Stimulated activated naive CD8-positive, alpha-beta T cell treated with anti-CD3 and anti-CD28 coated beads, Interleukin-15, Interleukin-2, amounts not matched to agents 100 ng/mL and 50 ng/mL, for 24 hours (primary cell): ENCODE results near the gene ALDH3B1.

ENCODE experiments used
- H3K27ac Mint-ChIP-seq: one replicate; pipeline ENCODE4 v1.8.0; 2021; ENCODE audit warnings: mild to moderate bottlenecking, mixed read lengths
- H3K27me3 Mint-ChIP-seq: one replicate; pipeline ENCODE4 v1.8.0; 2021; ENCODE audit warnings: mixed read lengths
- H3K36me3 Mint-ChIP-seq: one replicate; pipeline ENCODE4 v1.8.0; 2021; ENCODE audit warnings: low read depth, mixed read lengths
- H3K4me1 Mint-ChIP-seq: one replicate; pipeline ENCODE4 v1.8.0; 2021; ENCODE audit warnings: low read depth, mixed read lengths
- H3K4me3 Mint-ChIP-seq: one replicate; pipeline ENCODE4 v1.8.0; 2021; ENCODE audit warnings: mild to moderate bottlenecking, mixed read lengths
- H3K9me3 Mint-ChIP-seq: one replicate; pipeline ENCODE4 v1.8.0; 2021; ENCODE audit warnings: mixed read lengths

Gene ALDH3B1

GRCh38 chr11:68015467-68015866 lies 5.3 kb downstream of the ALDH3B1 start:
- Mint-ChIP-seq H3K27me3 (no peaks in the 10 kb centered on the region), H3K9me3 (no peaks in the 10 kb centered on the region), H3K4me1 (no peaks in the 10 kb centered on the region), H3K4me3 (no peak overlapping the region), H3K27ac (no peak overlapping the region), H3K36me3 (no peaks in the 10 kb centered on the region)

- H3K9me3 Mint-ChIP-seq, result no peaks in the 10 kb centered on the region
- H3K27ac Mint-ChIP-seq, result no peak overlapping the region
- no peaks in the 10 kb centered on the region for H3K27me3 Mint-ChIP-seq
- H3K4me1 Mint-ChIP-seq, result no peaks in the 10 kb centered on the region
- no peak overlapping the region for H3K4me3 Mint-ChIP-seq
- no peaks in the 10 kb centered on the region for H3K36me3 Mint-ChIP-seq
Observed at GRCh38 chr11:68016161-68016903, 6.2 kb downstream of the ALDH3B1 start.

GRCh38 chr11:68016904-68017817 lies 7.0 kb downstream of the ALDH3B1 start:
- Mint-ChIP-seq H3K27ac (no peak overlapping the region), H3K4me3 (no peak overlapping the region), H3K36me3 (no peaks in the 10 kb centered on the region), H3K4me1 (no peaks in the 10 kb centered on the region), H3K27me3 (no peaks in the 10 kb centered on the region), H3K9me3 (no peaks in the 10 kb centered on the region)

- Mint-ChIP-seq H3K9me3 (no peaks in the 10 kb centered on the region), H3K36me3 (no peaks in the 10 kb centered on the region), H3K27ac (no peak overlapping the region), H3K4me3 (no peak overlapping the region), H3K27me3 (no peaks in the 10 kb centered on the region), H3K4me1 (no peaks in the 10 kb centered on the region)
Observed at GRCh38 chr11:68017980-68018729, 8.0 kb downstream of the ALDH3B1 start.

GRCh38 chr11:68018730-68019190 lies 8.6 kb downstream of the ALDH3B1 start:
- H3K4me3 Mint-ChIP-seq, result no peak overlapping the region
- no peak overlapping the region for H3K27ac Mint-ChIP-seq
- H3K9me3 Mint-ChIP-seq, result no peaks in the 10 kb centered on the region
- H3K4me1 Mint-ChIP-seq, result no peaks in the 10 kb centered on the region
- H3K27me3 Mint-ChIP-seq, result no peaks in the 10 kb centered on the region
- H3K36me3 Mint-ChIP-seq, result no peaks in the 10 kb centered on the region

- no peaks in the 10 kb centered on the region for H3K27me3 Mint-ChIP-seq
- no peak overlapping the region for H3K4me3 Mint-ChIP-seq
- no peaks in the 10 kb centered on the region for H3K4me1 Mint-ChIP-seq
- H3K36me3 Mint-ChIP-seq, result no peaks in the 10 kb centered on the region
- H3K9me3 Mint-ChIP-seq, result peaks cover 2% of the 10 kb centered on the region
- H3K27ac Mint-ChIP-seq, result no peak overlapping the region
Observed at GRCh38 chr11:68019486-68019885, 9.4 kb downstream of the ALDH3B1 start.

GRCh38 chr11:68020575-68020974 lies 10.4 kb downstream of the ALDH3B1 start:
- H3K27ac Mint-ChIP-seq, result no peak overlapping the region
- H3K4me3 Mint-ChIP-seq, result no peak overlapping the region

GRCh38 chr11:68021167-68021787 lies 11.2 kb downstream of the ALDH3B1 start:
- H3K27ac Mint-ChIP-seq, result no peak overlapping the region
- H3K36me3 Mint-ChIP-seq, result peaks cover 7% of the 10 kb centered on the region
- H3K27me3 Mint-ChIP-seq, result no peaks in the 10 kb centered on the region
- H3K4me1 Mint-ChIP-seq, result no peaks in the 10 kb centered on the region
- H3K9me3 Mint-ChIP-seq, result peaks cover 4% of the 10 kb centered on the region
- H3K4me3 Mint-ChIP-seq, result no peak overlapping the region

More at GRCh38 chr11:68020575-68020974, 10.4 kb downstream of the ALDH3B1 start:
- Mint-ChIP-seq H3K36me3 (peaks cover 6% of the 10 kb centered on the region), H3K27me3 (no peaks in the 10 kb centered on the region), H3K4me1 (no peaks in the 10 kb centered on the region), H3K9me3 (peaks cover 4% of the 10 kb centered on the region)

GRCh38 chr11:68022531-68022930 lies 12.4 kb downstream of the ALDH3B1 start:
- Mint-ChIP-seq H3K9me3 (peaks cover 4% of the 10 kb centered on the region), H3K27ac (no peak overlapping the region), H3K4me3 (no peak overlapping the region), H3K27me3 (no peaks in the 10 kb centered on the region), H3K36me3 (peaks cover 7% of the 10 kb centered on the region), H3K4me1 (no peaks in the 10 kb centered on the region)

- H3K4me1 Mint-ChIP-seq, result peaks cover 18% of the 10 kb centered on the region
- H3K4me3 Mint-ChIP-seq, result no peak overlapping the region
- H3K27ac Mint-ChIP-seq, result no peak overlapping the region
- peaks cover 4% of the 10 kb centered on the region for H3K9me3 Mint-ChIP-seq
- H3K36me3 Mint-ChIP-seq, result peaks cover 7% of the 10 kb centered on the region
- H3K27me3 Mint-ChIP-seq, result no peaks in the 10 kb centered on the region
Observed at GRCh38 chr11:68024508-68024907, 14.4 kb downstream of the ALDH3B1 start.

GRCh38 chr11:68025047-68025446 lies 14.9 kb downstream of the ALDH3B1 start:
- no peak overlapping the region for H3K4me3 Mint-ChIP-seq
- H3K27me3 Mint-ChIP-seq, result no peaks in the 10 kb centered on the region
- H3K9me3 Mint-ChIP-seq, result peaks cover 4% of the 10 kb centered on the region
- no peak overlapping the region for H3K27ac Mint-ChIP-seq
- peaks cover 23% of the 10 kb centered on the region for H3K4me1 Mint-ChIP-seq
- peaks cover 7% of the 10 kb centered on the region for H3K36me3 Mint-ChIP-seq

GRCh38 chr11:68026391-68027105 lies 16.4 kb downstream of the ALDH3B1 start:
- Mint-ChIP-seq H3K27me3 (no peaks in the 10 kb centered on the region), H3K9me3 (peaks cover 4% of the 10 kb centered on the region), H3K36me3 (peaks cover 9% of the 10 kb centered on the region), H3K27ac (no peak overlapping the region), H3K4me3 (no peak overlapping the region), H3K4me1 (peaks cover 29% of the 10 kb centered on the region)

- Mint-ChIP-seq H3K4me1 (peaks cover 33% of the 10 kb centered on the region), H3K27me3 (no peaks in the 10 kb centered on the region), H3K27ac (peak overlapping the region; percentile 65), H3K36me3 (peaks cover 12% of the 10 kb centered on the region), H3K9me3 (peaks cover 4% of the 10 kb centered on the region), H3K4me3 (no peak overlapping the region)
Observed at GRCh38 chr11:68027667-68028066, 17.5 kb downstream of the ALDH3B1 start.
